Lung (tissue), 12 donors: ENCODE results near the gene TGFB2. TPM values are rescaled to one million over a fixed set of nuclear protein-coding genes. Genes with fewer than 3 reads are reported as not detected.

Experiments used
- ATAC-seq: fragments of 200-7000 bp; cut with Tn5 transposase; one replicate; pipeline ENCODE4 v1.9.1; 2020; ENCODE audit warnings: moderate number of reproducible peaks; ENCODE audit not compliant: insufficient read depth, low FRiP score
- DNase-seq, 3 donors: peaks; one replicate each; pipeline ENCODE4 v3.0.0-alpha.2; 2013 to 2017
- H3K27ac ChIP-seq, 2 donors: one replicate each; pipeline ENCODE4 v1.5.1; 2013; ENCODE audit warnings: mild to moderate bottlenecking in 2 of 2, moderate library complexity in 2 of 2, control low read depth in 1 of 2, inconsistent platforms in 1 of 2, low read depth in 1 of 2, low read length in 1 of 2
- H3K27me3 ChIP-seq, 3 donors: one replicate each; pipeline ENCODE4 v1.5.1; 2013; ENCODE audit warnings: low read length in 2 of 3; ENCODE audit not compliant: control insufficient read depth in 3 of 3, insufficient read depth in 3 of 3
- H3K36me3 ChIP-seq, 4 donors: one replicate each; pipeline ENCODE4 v1.5.1; 2013; ENCODE audit warnings: low read length in 4 of 4, mild to moderate bottlenecking in 1 of 4, moderate library complexity in 1 of 4; ENCODE audit not compliant: control insufficient read depth in 4 of 4, insufficient read depth in 4 of 4
- H3K4me1 ChIP-seq, 5 donors: one replicate each; pipeline ENCODE4 v1.5.1; 2013; ENCODE audit warnings: low read length in 5 of 5, mild to moderate bottlenecking in 2 of 5, moderate library complexity in 1 of 5; ENCODE audit not compliant: control insufficient read depth in 5 of 5, insufficient read depth in 5 of 5
- H3K4me3 ChIP-seq: one replicate; pipeline ENCODE4 v1.5.1; 2013; ENCODE audit warnings: mild to moderate bottlenecking, control low read depth, moderate library complexity
- H3K9ac ChIP-seq, 2 donors: one replicate each; pipeline ENCODE4 v1.5.1; 2013; ENCODE audit warnings: low read length in 2 of 2, control low read depth in 1 of 2; ENCODE audit not compliant: insufficient read depth in 1 of 2
- H3K9me3 ChIP-seq, 4 donors: one replicate each; pipeline ENCODE4 v1.5.1; 2013; ENCODE audit warnings: low read length in 3 of 4, mild to moderate bottlenecking in 1 of 4, moderate library complexity in 1 of 4; ENCODE audit not compliant: control insufficient read depth in 4 of 4, insufficient read depth in 3 of 4
- CTCF ChIP-seq: IDR thresholded peaks from 2 replicates; pipeline ENCODE4 v1.5.1; 2012; ENCODE audit warnings: mild to moderate bottlenecking; ENCODE audit errors: control extremely low read depth, extremely low read depth
- WGBS, 2 donors: extraction: QIAGEN DNeasy Blood & Tissue Kit; methylation state at CpG; one replicate each; pipeline ENCODE4 v1.1.7; 2013; 5-methylcytosine and 5-hydroxymethylcytosine counted together
- polyA plus RNA-seq, 2 donors: library from polyadenylated mRNA; stranded (reverse); fragments of 200-250 nt; gene quantifications; one replicate each; pipeline ENCODE4 v1.2.1, GENCODE V29; 2013
- total RNA-seq, 2 donors: library from RNA; depleted of rRNA in 1 of 2; stranded (reverse); fragments of >200 nt in 1 of 2; gene quantifications; one replicate each; pipeline ENCODE4 v1.2.1, GENCODE V29; 2014 to 2021
- donor health status: control.
- donor health status: control.
- donor health status: Bipolar disorder and iron deficiency.
- donor health status: healthy.
- donor health status: DM: yes; HTN: yes; CAD: no.

Gene TGFB2
- total and polyA plus RNA-seq, 4 donors, result 1.9 to 53.7 (median 3.8) TPM

DNA sequence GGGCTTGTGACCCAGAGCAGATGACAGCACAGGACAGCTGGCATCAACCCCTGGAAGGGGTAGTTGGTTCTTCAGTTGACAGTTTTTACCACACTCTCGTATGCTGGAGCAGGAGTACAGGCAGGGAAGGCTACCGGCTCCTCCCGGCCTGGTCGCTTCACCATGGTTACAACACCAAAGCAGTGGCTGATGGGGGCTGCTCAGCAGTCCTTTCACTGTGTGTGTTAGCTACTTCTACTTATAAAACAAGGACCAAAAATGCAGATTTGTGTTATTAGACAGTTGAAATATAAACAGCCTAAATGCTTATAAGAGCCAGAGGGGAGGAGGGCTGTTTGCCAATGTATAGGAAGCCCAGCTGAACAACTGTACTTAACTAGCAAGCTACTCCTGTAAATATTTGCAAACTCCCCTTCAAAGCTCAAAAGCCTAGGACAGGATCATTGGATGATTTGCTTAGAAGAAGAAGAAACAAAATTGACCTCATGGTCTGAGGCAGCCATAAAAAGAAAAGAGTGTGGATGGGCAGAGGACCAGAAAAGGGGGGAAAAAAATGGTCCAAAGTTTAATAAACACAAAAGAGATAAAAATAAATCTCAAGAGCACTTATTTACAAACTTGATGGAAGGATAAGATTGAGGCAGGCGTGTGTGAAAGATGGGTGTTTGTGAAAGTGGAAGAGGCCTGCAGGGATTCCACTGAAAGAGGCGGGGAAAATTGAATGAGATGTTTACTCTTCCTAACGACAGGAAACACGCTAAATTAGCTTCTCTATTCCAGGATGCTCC is 57.1 kb downstream of the TGFB2 start:
- TF ChIP-seq CTCF, result no peak
- Histone ChIP-seq H3K4me3 (no peak overlapping the region), H3K36me3 (peaks cover 0 to 18% (median 6%) of the 10 kb centered on the region in 4 donors), H3K4me1 (peaks cover 0 to 48% (median 23%) of the 10 kb centered on the region in 5 donors), H3K27ac (peak overlapping the region in 1 of 2 donors; percentile 4), H3K27me3 (no peaks in the 10 kb centered on the region), H3K9me3 (no peaks in the 10 kb centered on the region), H3K9ac (peak overlapping the region; percentile 3 to 62)
- WGBS, 2 donors, result 67 to 77% methylated on average over 8 of the region's 8 CpGs
- DNase-seq, result peak; percentile 93 to 97 (median 97)
- ATAC-seq, result no peak

DNA sequence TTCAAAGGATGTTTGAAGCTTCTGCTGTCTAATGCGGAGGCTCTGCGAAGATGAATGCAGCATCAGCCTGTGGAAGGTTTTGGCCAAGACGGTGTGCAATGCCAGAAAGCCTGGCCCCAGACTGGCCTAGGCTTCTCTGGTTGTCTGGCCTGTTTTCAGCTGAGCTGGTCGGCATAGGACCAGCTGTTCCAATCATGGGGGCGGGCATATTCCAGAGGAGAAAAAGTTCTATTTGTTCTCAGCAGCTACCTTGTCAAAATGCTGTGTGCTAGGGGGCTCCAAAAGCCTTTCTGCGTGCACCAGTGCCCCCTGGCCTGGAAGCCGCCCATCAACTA is 57.6 kb downstream of the TGFB2 start:
- peaks cover 0 to 45% (median 23%) of the 10 kb centered on the region in 5 donors for H3K4me1 ChIP-seq
- H3K9me3 ChIP-seq, result no peaks in the 10 kb centered on the region
- DNase-seq (peak in 1 of 3 donors; percentile 82), ATAC-seq (no peak)
- TF ChIP-seq CTCF, result no peak
- no peak overlapping the region for H3K27ac ChIP-seq
- WGBS, 2 donors, result 72 to 74% methylated on average over 7 of the region's 7 CpGs
- no peak overlapping the region for H3K4me3 ChIP-seq
- H3K27me3 ChIP-seq, result no peaks in the 10 kb centered on the region
- peaks cover 0 to 17% (median 6%) of the 10 kb centered on the region in 4 donors for H3K36me3 ChIP-seq
- no peak overlapping the region for H3K9ac ChIP-seq

- Histone ChIP-seq H3K27ac (no peak overlapping the region), H3K36me3 (peaks cover 0 to 13% (median 6%) of the 10 kb centered on the region in 4 donors), H3K27me3 (no peaks in the 10 kb centered on the region), H3K9me3 (no peaks in the 10 kb centered on the region), H3K9ac (no peak overlapping the region), H3K4me3 (no peak overlapping the region), H3K4me1 (peaks cover 0 to 45% (median 23%) of the 10 kb centered on the region in 5 donors)
- DNase-seq (no peak), ATAC-seq (no peak)
- 71 to 78% methylated on average over 7 of the region's 7 CpGs for WGBS, 2 donors
- TF ChIP-seq CTCF, result no peak
These were observed 58.2 kb downstream of the TGFB2 start for GRCh38 chr1:218403300-218403699.
